ENCODE results near the gene SCAMP5.

SCAMP5 gene

DNA sequence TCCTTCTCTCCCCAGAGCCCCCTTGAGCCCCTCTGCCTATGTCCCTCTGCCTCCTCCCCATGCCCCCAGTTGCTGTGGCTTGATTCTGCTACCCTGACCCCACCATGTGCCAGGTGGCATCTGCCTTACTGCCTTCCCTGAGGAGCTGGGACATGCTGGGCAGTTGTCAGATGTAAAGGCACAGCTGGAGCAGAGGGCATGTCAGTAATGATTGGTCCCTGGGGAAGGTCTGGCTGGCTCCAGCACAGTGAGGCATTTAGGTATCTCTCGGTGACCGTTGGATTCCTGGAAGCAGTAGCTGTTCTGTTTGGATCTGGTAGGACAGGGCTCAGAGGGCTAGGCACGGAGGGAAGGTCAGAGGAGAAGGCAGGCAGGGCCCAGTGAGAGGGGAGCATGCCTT lies 24.6 kb downstream of the SCAMP5 start:
- Histone ChIP-seq H3K27me3 (ENCODE audit: control insufficient read depth in 1 of 2, insufficient read depth in 1 of 2, low read length in 2 of 2) (peaks cover 0 to 3% of the 10 kb centered on the region in 2 experiments), H3K14ac (ENCODE audit: low read length in 2 of 2) (no peak overlapping the region), H2AK5ac (ENCODE audit: low read length, severe bottlenecking) (no peak overlapping the region), H3K9me3 (ENCODE audit: control insufficient read depth, low read length) (no peaks in the 10 kb centered on the region), H3K79me1 (replicated peaks; ENCODE audit: low read length, poor library complexity, severe bottlenecking) (peaks cover 8% of the 10 kb centered on the region), H3K27ac (ENCODE audit: low read length, poor library complexity, severe bottlenecking) (no peak overlapping the region), H3K4me3 (ENCODE audit: insufficient read depth in 1 of 2, low read depth in 1 of 2, low read length in 2 of 2) (no peak overlapping the region), H3K36me3 (ENCODE audit: control insufficient read depth in 1 of 2, insufficient read depth in 2 of 2, low read depth in 1 of 2, low read length in 2 of 2) (no peaks in the 10 kb centered on the region), H4K91ac (ENCODE audit: low read length) (no peak overlapping the region), H3K9ac (ENCODE audit: low read length) (no peak overlapping the region), H2BK120ac (ENCODE audit: low read depth, low read length) (no peak overlapping the region), H3K18ac (ENCODE audit: low read depth in 1 of 2, low read length in 2 of 2) (no peak overlapping the region), H3K4ac (ENCODE audit: low read depth in 1 of 2, low read length in 2 of 2) (no peak overlapping the region), H2BK5ac (ENCODE audit: low read depth, low read length, poor library complexity, severe bottlenecking) (no peak overlapping the region), H3K4me1 (ENCODE audit: control insufficient read depth, insufficient read depth, low read depth, low read length) (no peaks in the 10 kb centered on the region), H3K4me2 (ENCODE audit: low read length, poor library complexity, severe bottlenecking) (no peak overlapping the region), H2BK12ac (ENCODE audit: low read length in 2 of 2) (no peak overlapping the region), H4K8ac (ENCODE audit: low read length) (no peak overlapping the region), H2AFZ (ENCODE audit: low read depth, low read length) (no peak overlapping the region), H3K23ac (ENCODE audit: low read length in 2 of 2) (no peak overlapping the region), H2BK15ac (ENCODE audit: low read depth, poor library complexity, severe bottlenecking) (no peak overlapping the region)
- WGBS = 72% methylated on average over 3 of the region's 3 CpGs
- DNase-seq = no peak

DNA sequence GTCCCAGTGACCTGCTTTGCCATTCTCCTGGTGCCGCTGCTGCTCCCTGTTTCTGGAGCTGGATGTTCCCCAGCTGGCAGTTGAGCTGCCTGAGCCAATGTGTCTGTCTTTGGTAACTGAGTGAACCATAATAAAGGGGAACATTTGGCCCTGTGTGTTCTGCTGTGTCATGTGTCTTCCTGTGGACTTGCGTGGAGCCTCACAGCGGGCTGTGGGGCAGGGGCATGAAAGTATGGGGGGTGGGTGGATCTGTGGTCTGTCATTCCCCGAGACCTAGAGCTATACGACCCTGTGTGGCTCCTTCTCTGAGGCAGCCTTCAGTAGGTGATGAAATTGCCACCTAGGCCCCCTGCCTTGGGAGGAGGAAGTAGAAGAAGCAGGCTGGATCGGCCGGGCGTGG lies 26.0 kb downstream of the SCAMP5 start:
- H4K91ac ChIP-seq (ENCODE audit: low read length) = no peak overlapping the region
- peaks cover 0 to 1% of the 10 kb centered on the region in 2 experiments for H3K36me3 ChIP-seq (ENCODE audit: control insufficient read depth in 1 of 2, insufficient read depth in 2 of 2, low read depth in 1 of 2, low read length in 2 of 2)
- H2AK5ac ChIP-seq (ENCODE audit: low read length, severe bottlenecking) = no peak overlapping the region
- H3K4me1 ChIP-seq (ENCODE audit: control insufficient read depth, insufficient read depth, low read depth, low read length) = no peaks in the 10 kb centered on the region
- DNase-seq = no peak
- H3K4me3 ChIP-seq (ENCODE audit: insufficient read depth in 1 of 2, low read depth in 1 of 2, low read length in 2 of 2) = no peak overlapping the region
- H3K9ac ChIP-seq (ENCODE audit: low read length) = no peak overlapping the region
- no peak overlapping the region for H2AFZ ChIP-seq (ENCODE audit: low read depth, low read length)
- no peak overlapping the region for H3K4me2 ChIP-seq (ENCODE audit: low read length, poor library complexity, severe bottlenecking)
- H3K23ac ChIP-seq (ENCODE audit: low read length in 2 of 2) = no peak overlapping the region
- H3K27ac ChIP-seq (ENCODE audit: low read length, poor library complexity, severe bottlenecking) = no peak overlapping the region
- WGBS = 82% methylated on average over 8 of the region's 8 CpGs
- no peak overlapping the region for H2BK120ac ChIP-seq (ENCODE audit: low read depth, low read length)
- H4K8ac ChIP-seq (ENCODE audit: low read length) = no peak overlapping the region
- H3K4ac ChIP-seq (ENCODE audit: low read depth in 1 of 2, low read length in 2 of 2) = no peak overlapping the region
- H2BK12ac ChIP-seq (ENCODE audit: low read length in 2 of 2) = no peak overlapping the region
- H3K9me3 ChIP-seq (ENCODE audit: control insufficient read depth, low read length) = no peaks in the 10 kb centered on the region
- H3K79me1 ChIP-seq (replicated peaks; ENCODE audit: low read length, poor library complexity, severe bottlenecking) = peaks cover 14% of the 10 kb centered on the region
- H3K14ac ChIP-seq (ENCODE audit: low read length in 2 of 2) = no peak overlapping the region
- no peak overlapping the region for H2BK15ac ChIP-seq (ENCODE audit: low read depth, poor library complexity, severe bottlenecking)
- H3K18ac ChIP-seq (ENCODE audit: low read depth in 1 of 2, low read length in 2 of 2) = no peak overlapping the region
- H2BK5ac ChIP-seq (ENCODE audit: low read depth, low read length, poor library complexity, severe bottlenecking) = no peak overlapping the region
- H3K27me3 ChIP-seq (ENCODE audit: control insufficient read depth in 1 of 2, insufficient read depth in 1 of 2, low read length in 2 of 2) = no peaks in the 10 kb centered on the region

DNA sequence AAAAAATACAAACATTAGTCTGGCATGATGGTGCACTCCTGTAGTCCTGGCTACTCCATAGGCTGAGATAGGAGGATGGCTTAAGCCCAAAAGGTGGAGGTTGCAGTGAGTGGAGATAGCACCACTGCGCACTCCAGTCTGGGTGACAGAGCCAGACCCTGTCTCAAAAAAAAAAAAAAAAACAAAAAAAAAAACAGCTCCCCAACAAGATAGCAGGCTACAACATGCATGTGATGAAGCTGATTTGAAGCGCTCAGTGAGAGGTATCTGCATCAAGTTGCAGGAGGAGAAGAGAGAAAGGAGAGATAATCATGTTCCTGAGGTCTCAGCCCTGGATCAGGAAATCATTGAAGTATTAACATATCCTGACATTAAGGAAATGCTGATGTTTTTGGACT lies 27.4 kb downstream of the SCAMP5 start:
- Histone ChIP-seq H3K4me2 (ENCODE audit: low read length, poor library complexity, severe bottlenecking) (no peak overlapping the region), H2AK5ac (ENCODE audit: low read length, severe bottlenecking) (no peak overlapping the region), H3K14ac (ENCODE audit: low read length in 2 of 2) (no peak overlapping the region), H3K18ac (ENCODE audit: low read depth in 1 of 2, low read length in 2 of 2) (no peak overlapping the region), H3K79me1 (replicated peaks; ENCODE audit: low read length, poor library complexity, severe bottlenecking) (peaks cover 19% of the 10 kb centered on the region), H3K4ac (ENCODE audit: low read depth in 1 of 2, low read length in 2 of 2) (no peak overlapping the region), H3K9me3 (ENCODE audit: control insufficient read depth, low read length) (no peaks in the 10 kb centered on the region), H3K4me3 (ENCODE audit: insufficient read depth in 1 of 2, low read depth in 1 of 2, low read length in 2 of 2) (no peak overlapping the region), H3K9ac (ENCODE audit: low read length) (peak overlapping the region; percentile 99), H3K23ac (ENCODE audit: low read length in 2 of 2) (no peak overlapping the region), H4K8ac (ENCODE audit: low read length) (no peak overlapping the region), H2BK12ac (ENCODE audit: low read length in 2 of 2) (no peak overlapping the region), H2BK120ac (ENCODE audit: low read depth, low read length) (no peak overlapping the region), H3K27ac (ENCODE audit: low read length, poor library complexity, severe bottlenecking) (no peak overlapping the region), H2BK15ac (ENCODE audit: low read depth, poor library complexity, severe bottlenecking) (no peak overlapping the region), H2BK5ac (ENCODE audit: low read depth, low read length, poor library complexity, severe bottlenecking) (no peak overlapping the region), H2AFZ (ENCODE audit: low read depth, low read length) (no peak overlapping the region), H3K27me3 (ENCODE audit: control insufficient read depth in 1 of 2, insufficient read depth in 1 of 2, low read length in 2 of 2) (no peaks in the 10 kb centered on the region), H3K36me3 (ENCODE audit: control insufficient read depth in 1 of 2, insufficient read depth in 2 of 2, low read depth in 1 of 2, low read length in 2 of 2) (peaks cover 0 to 10% of the 10 kb centered on the region in 2 experiments), H4K91ac (ENCODE audit: low read length) (no peak overlapping the region), H3K4me1 (ENCODE audit: control insufficient read depth, insufficient read depth, low read depth, low read length) (no peaks in the 10 kb centered on the region)
- 76% methylated on average over 1 of the region's 2 CpGs for WGBS
- no peak for DNase-seq

DNA sequence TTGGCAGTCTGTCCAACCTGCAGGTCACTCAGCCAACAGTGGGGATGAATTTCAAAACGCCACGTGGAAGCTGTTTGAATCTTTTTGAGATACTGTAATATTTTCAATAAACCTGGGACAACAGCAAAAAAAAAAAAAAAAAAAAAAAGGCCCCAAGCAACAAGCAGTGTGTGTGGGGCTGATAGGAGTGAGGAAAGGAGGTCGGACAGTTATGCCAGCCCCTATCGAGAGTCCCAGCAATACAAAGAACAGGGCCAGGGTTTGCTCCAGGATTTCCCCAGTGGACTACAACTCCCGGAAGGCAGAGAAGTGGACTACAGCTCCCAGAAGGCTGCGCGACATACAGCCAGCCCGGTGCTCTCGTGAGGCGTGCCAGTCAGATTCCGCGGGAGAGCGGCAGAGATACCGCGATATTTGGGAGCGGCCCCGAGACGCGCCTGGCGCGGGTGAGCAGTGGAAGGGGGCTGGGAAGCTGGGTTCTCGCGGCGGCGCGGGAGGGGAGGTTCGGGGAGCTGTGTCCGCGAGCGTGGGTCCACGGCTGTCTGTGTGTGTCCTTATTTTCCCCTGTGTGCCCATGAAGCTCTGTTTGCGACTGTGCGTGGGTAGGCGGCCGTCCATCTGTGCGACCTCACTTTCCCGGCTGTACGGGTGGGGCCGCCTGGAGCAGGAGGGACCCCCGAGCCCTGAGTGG lies 28.0 kb downstream of the SCAMP5 start, which contains the start of gene PPCDC:
Gene PPCDC, plus strand, starts transcription at position 410 of the 691 bp plus-strand sequence. CDS start 4,729 bp downstream, outside the sequence.
- Histone ChIP-seq H3K9ac (ENCODE audit: low read length) (peak within 1 kb of the TSS; percentile 99), H4K91ac (ENCODE audit: low read length) (peak within 1 kb of the TSS; percentile 94), H3K14ac (ENCODE audit: low read length in 2 of 2) (peak within 1 kb of the TSS in 1 of 2 experiments; percentile 99), H3K27ac (ENCODE audit: low read length, poor library complexity, severe bottlenecking) (no peak within 1 kb of the TSS), H3K9me3 (ENCODE audit: control insufficient read depth, low read length) (no peaks in the 10 kb centered on the region), H4K8ac (ENCODE audit: low read length) (peak within 1 kb of the TSS; percentile 97), H3K4ac (ENCODE audit: low read depth in 1 of 2, low read length in 2 of 2) (peak within 1 kb of the TSS; percentile 69 to 90), H3K27me3 (ENCODE audit: control insufficient read depth in 1 of 2, insufficient read depth in 1 of 2, low read length in 2 of 2) (no peaks in the 10 kb centered on the region), H3K36me3 (ENCODE audit: control insufficient read depth in 1 of 2, insufficient read depth in 2 of 2, low read depth in 1 of 2, low read length in 2 of 2) (peaks cover 2 to 12% of the 10 kb centered on the region in 2 experiments), H2BK15ac (ENCODE audit: low read depth, poor library complexity, severe bottlenecking) (no peak within 1 kb of the TSS), H2BK12ac (ENCODE audit: low read length in 2 of 2) (peak within 1 kb of the TSS in 1 of 2 experiments; percentile 45), H2AFZ (ENCODE audit: low read depth, low read length) (peak within 1 kb of the TSS; percentile 68), H3K18ac (ENCODE audit: low read depth in 1 of 2, low read length in 2 of 2) (peak within 1 kb of the TSS; percentile 75 to 99), H2BK5ac (ENCODE audit: low read depth, low read length, poor library complexity, severe bottlenecking) (no peak within 1 kb of the TSS), H2AK5ac (ENCODE audit: low read length, severe bottlenecking) (no peak within 1 kb of the TSS), H3K4me2 (ENCODE audit: low read length, poor library complexity, severe bottlenecking) (peak within 1 kb of the TSS; percentile 78), H3K79me1 (replicated peaks; ENCODE audit: low read length, poor library complexity, severe bottlenecking) (peaks cover 19% of the 10 kb centered on the region), H2BK120ac (ENCODE audit: low read depth, low read length) (no peak within 1 kb of the TSS), H3K4me3 (ENCODE audit: insufficient read depth in 1 of 2, low read depth in 1 of 2, low read length in 2 of 2) (peak within 1 kb of the TSS; percentile 87 to 97), H3K4me1 (ENCODE audit: control insufficient read depth, insufficient read depth, low read depth, low read length) (no peaks in the 10 kb centered on the region), H3K23ac (ENCODE audit: low read length in 2 of 2) (peak within 1 kb of the TSS in 1 of 2 experiments; percentile 48)
- WGBS = 1% methylated on average over 38 of the region's 40 CpGs
- peak; percentile 95 for DNase-seq

All from mesenchymal stem cell (in vitro differentiated cells and primary cell).